SU-DHL-6 (cell line): ENCODE measurements around the gene PDCD1LG2.
A peak's percentile ranks its signal among the peaks of the same experiment; 100 is the strongest.

Source experiments
- H2AFZ ChIP-seq: fragments of 200-600 bp; sonication (generic); 2 replicates; pipeline ENCODE4 v1.6.1; 2014; ENCODE audit warnings: low read depth, mild to moderate bottlenecking, moderate library complexity, mixed read lengths, antibody characterized with exemption, low read length; ENCODE audit not compliant: severe bottlenecking
- H3F3A ChIP-seq: fragments of 200-600 bp; shearing (Covaris generic); 2 replicates; pipeline ENCODE4 v1.6.0; 2016; ENCODE audit warnings: antibody characterized with exemption, mild to moderate bottlenecking; ENCODE audit not compliant: insufficient read depth
- H3K27ac ChIP-seq: fragments of 200-600 bp; sonication (generic); 2 replicates; pipeline ENCODE4 v1.5.1; 2016; ENCODE audit warnings: low read depth, mild to moderate bottlenecking, low read length, moderate library complexity, mixed read lengths
- H3K27me3 ChIP-seq: fragments of 200-600 bp; sonication (generic), shearing (Covaris generic); 2 replicates; pipeline ENCODE4 v1.6.0; 2014; ENCODE audit warnings: mild to moderate bottlenecking, low read length
- H3K36me3 ChIP-seq: fragments of 200-600 bp; sonication (generic); 2 replicates; pipeline ENCODE4 v1.6.1; 2014; ENCODE audit warnings: mild to moderate bottlenecking, low read length, mixed read lengths
- H3K4me2 ChIP-seq: fragments of 300-600, 200-600 bp; shearing (Covaris generic), sonication (generic); 2 replicates; pipeline ENCODE4 v1.6.0; 2014; ENCODE audit warnings: low read length, low read depth, mild to moderate bottlenecking; ENCODE audit not compliant: poor library complexity, severe bottlenecking
- H3K4me3 ChIP-seq: fragments of 200-600 bp; sonication (generic); 2 replicates; pipeline ENCODE4 v1.5.1; 2014; ENCODE audit warnings: antibody characterized with exemption, low read length, mild to moderate bottlenecking, mixed read lengths; ENCODE audit not compliant: insufficient read depth, poor library complexity, severe bottlenecking
- H3K79me2 ChIP-seq: fragments of 200-600 bp; sonication (generic); 2 replicates; pipeline ENCODE4 v1.6.1; 2014; ENCODE audit warnings: mild to moderate bottlenecking, low read length, moderate library complexity; ENCODE audit not compliant: insufficient read depth
- H3K9ac ChIP-seq: fragments of 200-600 bp; sonication (generic); 2 replicates; pipeline ENCODE4 v1.7.0; 2014; ENCODE audit warnings: mild to moderate bottlenecking, low read length
- H3K9me2 ChIP-seq: fragments of 200-600 bp; sonication (generic); replicated peaks from 2 replicates; pipeline ENCODE4 v1.6.1; 2014; ENCODE audit warnings: low read length; ENCODE audit not compliant: insufficient read depth
- H3K9me3 ChIP-seq: fragments of 200-600 bp; sonication (generic); 2 replicates; pipeline ENCODE4 v1.6.1; 2014; ENCODE audit warnings: low read length, mixed read lengths; ENCODE audit not compliant: insufficient read depth
- H4K20me1 ChIP-seq: fragments of 200-600 bp; sonication (generic); 2 replicates; pipeline ENCODE4 v1.6.1; 2014; ENCODE audit warnings: low read depth, mild to moderate bottlenecking, antibody characterized with exemption, low read length, moderate library complexity, mixed read lengths
- EZH2phosphoT487 ChIP-seq: fragments of 200-600 bp; sonication (generic), shearing (Covaris generic); conservative IDR thresholded peaks from 2 replicates; pipeline ENCODE4 v1.6.1; 2018; ENCODE audit warnings: mild to moderate bottlenecking, antibody characterized with exemption, low read length, moderate library complexity, mixed read lengths
- TF ChIP-seq, protein P1 (sequence below): fragments of 200-600 bp; sonication (generic); IDR thresholded peaks from one replicate; pipeline ENCODE4 v1.5.1; 2017; ENCODE audit warnings: antibody characterized with exemption, mild to moderate bottlenecking, low read length, moderate library complexity; ENCODE audit not compliant: insufficient read depth, poor library complexity, severe bottlenecking

PDCD1LG2 gene

DNA sequence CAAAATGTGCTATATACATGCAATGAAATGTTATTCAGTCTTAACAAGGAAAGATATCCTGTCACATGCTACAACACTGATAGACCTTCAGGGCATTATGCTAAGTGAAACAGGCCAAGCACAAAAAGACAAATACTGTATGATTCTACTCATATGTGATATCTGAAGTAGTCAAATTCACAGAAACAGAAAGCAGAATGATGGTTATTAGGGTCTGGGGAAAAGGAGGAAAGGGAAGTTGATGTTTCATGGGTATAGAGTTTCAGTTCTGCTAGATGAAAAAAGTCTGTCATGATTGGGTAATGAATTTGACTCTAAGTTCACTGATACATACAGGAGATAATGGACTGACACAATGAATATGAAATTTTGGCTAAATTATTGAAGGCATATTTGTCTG lies 107.4 kb downstream of the PDCD1LG2 start:
- no peak overlapping the region for H3K9ac ChIP-seq
- no peak overlapping the region for H3K4me3 ChIP-seq
- no peaks in the 10 kb centered on the region for H3K9me3 ChIP-seq
- H2AFZ ChIP-seq, result no peak overlapping the region
- TF ChIP-seq EZH2phosphoT487, result no peak
- TF ChIP-seq, protein P1, sequence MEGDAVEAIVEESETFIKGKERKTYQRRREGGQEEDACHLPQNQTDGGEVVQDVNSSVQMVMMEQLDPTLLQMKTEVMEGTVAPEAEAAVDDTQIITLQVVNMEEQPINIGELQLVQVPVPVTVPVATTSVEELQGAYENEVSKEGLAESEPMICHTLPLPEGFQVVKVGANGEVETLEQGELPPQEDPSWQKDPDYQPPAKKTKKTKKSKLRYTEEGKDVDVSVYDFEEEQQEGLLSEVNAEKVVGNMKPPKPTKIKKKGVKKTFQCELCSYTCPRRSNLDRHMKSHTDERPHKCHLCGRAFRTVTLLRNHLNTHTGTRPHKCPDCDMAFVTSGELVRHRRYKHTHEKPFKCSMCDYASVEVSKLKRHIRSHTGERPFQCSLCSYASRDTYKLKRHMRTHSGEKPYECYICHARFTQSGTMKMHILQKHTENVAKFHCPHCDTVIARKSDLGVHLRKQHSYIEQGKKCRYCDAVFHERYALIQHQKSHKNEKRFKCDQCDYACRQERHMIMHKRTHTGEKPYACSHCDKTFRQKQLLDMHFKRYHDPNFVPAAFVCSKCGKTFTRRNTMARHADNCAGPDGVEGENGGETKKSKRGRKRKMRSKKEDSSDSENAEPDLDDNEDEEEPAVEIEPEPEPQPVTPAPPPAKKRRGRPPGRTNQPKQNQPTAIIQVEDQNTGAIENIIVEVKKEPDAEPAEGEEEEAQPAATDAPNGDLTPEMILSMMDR, result no peak
- H3K27me3 ChIP-seq, result no peaks in the 10 kb centered on the region
- no peaks in the 10 kb centered on the region for H3K9me2 ChIP-seq
- peak overlapping the region; percentile 47 for H3K27ac ChIP-seq
- H3F3A ChIP-seq, result peaks cover 9% of the 10 kb centered on the region; the same call in 1 of the 2 replicates
- H3K36me3 ChIP-seq, result no peaks in the 10 kb centered on the region
- H3K4me2 ChIP-seq, result peak overlapping the region; percentile 31
- 0 out of 2 replicates have a peak, but pooled peaks cover 2% of the 10 kb centered on the region for H4K20me1 ChIP-seq
- H3K79me2 ChIP-seq, result peaks cover 37% of the 10 kb centered on the region

DNA sequence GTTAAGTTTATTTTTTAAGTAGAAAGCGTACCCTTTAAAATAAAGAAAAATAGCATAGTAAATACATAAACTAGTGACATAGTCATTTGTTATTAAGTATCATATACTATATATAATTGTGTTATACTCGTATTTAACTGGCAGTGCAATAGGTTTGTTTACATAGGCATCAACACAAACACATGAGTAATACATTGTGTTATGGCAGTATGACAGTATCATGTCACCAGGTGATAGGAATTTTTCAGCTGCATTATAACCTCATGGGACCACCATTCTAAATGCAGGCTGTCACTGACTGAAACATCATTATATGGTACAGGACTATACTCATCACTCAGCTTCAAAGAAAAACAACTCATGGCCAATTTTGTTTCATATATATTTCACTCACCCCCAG lies 110.2 kb downstream of the PDCD1LG2 start:
- Histone ChIP-seq H3K9ac (no peak overlapping the region), H2AFZ (no peak overlapping the region), H3K9me2 (no peaks in the 10 kb centered on the region), H3K36me3 (no peaks in the 10 kb centered on the region), H3K9me3 (no peaks in the 10 kb centered on the region), H3K79me2 (peaks cover 63% of the 10 kb centered on the region), H3K4me3 (no peak overlapping the region), H3F3A (peaks cover 9% of the 10 kb centered on the region; the same call in 1 of the 2 replicates), H3K27ac (no peak overlapping the region), H3K27me3 (no peaks in the 10 kb centered on the region), H4K20me1 (0 out of 2 replicates have a peak, but pooled peaks cover 2% of the 10 kb centered on the region), H3K4me2 (no peak overlapping the region)
- TF ChIP-seq, protein P1, result no peak
- no peak for TF ChIP-seq EZH2phosphoT487
